Measurements from ENCODE around the gene MYPN. TPM values are rescaled to one million over a fixed set of nuclear protein-coding genes. Genes with fewer than 3 reads are reported as not detected.

Gene MYPN
- total and polyA plus RNA-seq, 2 experiments from 2014 or later, result not detected

- peaks cover 12% of the 10 kb centered on the region for H3K4me1 ChIP-seq (ENCODE audit: insufficient read depth)
- H3K4me2 ChIP-seq, result no peak overlapping the region
- no peak overlapping the region for H2AFZ ChIP-seq
- peak overlapping the region; percentile 65 for H3K27ac ChIP-seq
- no peaks in the 10 kb centered on the region for H4K20me1 ChIP-seq (ENCODE audit: insufficient read depth, poor library complexity, severe bottlenecking)
- TF ChIP-seq, protein P1, sequence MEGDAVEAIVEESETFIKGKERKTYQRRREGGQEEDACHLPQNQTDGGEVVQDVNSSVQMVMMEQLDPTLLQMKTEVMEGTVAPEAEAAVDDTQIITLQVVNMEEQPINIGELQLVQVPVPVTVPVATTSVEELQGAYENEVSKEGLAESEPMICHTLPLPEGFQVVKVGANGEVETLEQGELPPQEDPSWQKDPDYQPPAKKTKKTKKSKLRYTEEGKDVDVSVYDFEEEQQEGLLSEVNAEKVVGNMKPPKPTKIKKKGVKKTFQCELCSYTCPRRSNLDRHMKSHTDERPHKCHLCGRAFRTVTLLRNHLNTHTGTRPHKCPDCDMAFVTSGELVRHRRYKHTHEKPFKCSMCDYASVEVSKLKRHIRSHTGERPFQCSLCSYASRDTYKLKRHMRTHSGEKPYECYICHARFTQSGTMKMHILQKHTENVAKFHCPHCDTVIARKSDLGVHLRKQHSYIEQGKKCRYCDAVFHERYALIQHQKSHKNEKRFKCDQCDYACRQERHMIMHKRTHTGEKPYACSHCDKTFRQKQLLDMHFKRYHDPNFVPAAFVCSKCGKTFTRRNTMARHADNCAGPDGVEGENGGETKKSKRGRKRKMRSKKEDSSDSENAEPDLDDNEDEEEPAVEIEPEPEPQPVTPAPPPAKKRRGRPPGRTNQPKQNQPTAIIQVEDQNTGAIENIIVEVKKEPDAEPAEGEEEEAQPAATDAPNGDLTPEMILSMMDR (IDR thresholded peaks at IDR 0.05; ENCODE audit: poor library complexity), result no peak
- TF ChIP-seq EZH2 (IDR thresholded peaks at IDR 0.05; ENCODE audit: borderline replicate concordance) (no peak), EZH2phosphoT487 (IDR thresholded peaks at IDR 0.05; ENCODE audit: low read depth, severe bottlenecking, unreplicated experiment) (no peak)
- no peaks in the 10 kb centered on the region for H3K79me2 ChIP-seq
- DNase-seq (ENCODE audit: low spot score), result peak; percentile 16
- H3K9me3 ChIP-seq (ENCODE audit: low read depth), result no peaks in the 10 kb centered on the region
- no peaks in the 10 kb centered on the region for H3K36me3 ChIP-seq (replicated peaks; ENCODE audit: insufficient read depth, low read depth)
- no peaks in the 10 kb centered on the region for H3K9me2 ChIP-seq (replicated peaks; ENCODE audit: insufficient read depth)
- 64% methylated on average over 8 of the region's 8 CpGs for WGBS (ENCODE audit: low lambda C conversion rate, missing lambda C conversion rate)
- H3K27me3 ChIP-seq, result no peaks in the 10 kb centered on the region
- no peak overlapping the region for H3K4me3 ChIP-seq
These were observed 26.9 kb downstream of the MYPN start for GRCh38 chr10:68135922-68136792.

DNA sequence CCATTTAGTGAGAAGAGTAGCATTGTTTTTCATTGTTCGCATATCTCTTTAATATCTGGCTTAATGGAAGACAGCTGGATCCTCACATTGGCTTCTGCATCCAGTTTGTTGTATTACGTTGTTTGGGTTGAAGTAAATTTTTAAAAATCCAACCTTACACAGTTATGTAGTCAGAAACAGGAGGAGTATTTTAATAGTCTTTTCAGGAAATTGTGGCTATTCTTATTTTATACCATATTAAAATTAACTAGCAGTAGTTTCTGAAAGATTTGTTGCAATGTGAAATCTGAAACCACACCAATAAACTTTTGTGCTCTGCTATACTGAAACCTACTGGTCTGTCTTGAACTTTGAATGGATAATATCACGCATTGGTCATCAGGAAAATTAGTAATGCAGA is 27.9 kb downstream of the MYPN start:
- Histone ChIP-seq H3K9me2 (replicated peaks; ENCODE audit: insufficient read depth) (no peaks in the 10 kb centered on the region), H3K79me2 (no peaks in the 10 kb centered on the region), H4K20me1 (ENCODE audit: insufficient read depth, poor library complexity, severe bottlenecking) (no peaks in the 10 kb centered on the region), H3K4me1 (ENCODE audit: insufficient read depth) (peaks cover 12% of the 10 kb centered on the region), H3K27me3 (no peaks in the 10 kb centered on the region), H2AFZ (no peak overlapping the region), H3K9me3 (ENCODE audit: low read depth) (no peaks in the 10 kb centered on the region), H3K4me2 (no peak overlapping the region), H3K36me3 (replicated peaks; ENCODE audit: insufficient read depth, low read depth) (no peaks in the 10 kb centered on the region), H3K27ac (no peak overlapping the region), H3K4me3 (no peak overlapping the region)
- DNase-seq (ENCODE audit: low spot score), result no peak
- TF ChIP-seq EZH2 (IDR thresholded peaks at IDR 0.05; ENCODE audit: borderline replicate concordance), result no peak
- TF ChIP-seq, protein P1 (IDR thresholded peaks at IDR 0.05; ENCODE audit: poor library complexity), result no peak
- no peak for TF ChIP-seq EZH2phosphoT487 (IDR thresholded peaks at IDR 0.05; ENCODE audit: low read depth, severe bottlenecking, unreplicated experiment)
- WGBS (ENCODE audit: low lambda C conversion rate, missing lambda C conversion rate), result 70% methylated on average over 3 of the region's 3 CpGs

DNA sequence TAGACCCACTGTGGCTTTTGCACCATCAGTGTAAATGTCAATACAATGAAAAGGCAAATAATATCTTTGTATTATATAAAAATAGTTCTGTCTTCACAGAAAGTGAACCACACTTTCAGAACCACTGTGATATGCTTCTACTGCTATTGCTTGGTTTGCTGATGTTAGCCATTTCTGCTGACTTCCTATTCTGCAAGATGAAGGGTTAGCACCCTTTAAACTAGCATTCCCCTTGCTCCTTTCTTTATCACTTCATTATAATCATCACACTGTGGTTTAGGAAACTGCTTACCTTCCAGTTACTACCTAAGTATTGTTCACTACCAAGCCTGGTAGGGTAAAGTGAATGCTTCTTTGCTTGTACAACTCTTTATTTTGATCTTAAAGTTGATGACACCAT is 29.2 kb downstream of the MYPN start:
- Histone ChIP-seq H3K9me3 (ENCODE audit: low read depth) (no peaks in the 10 kb centered on the region), H2AFZ (no peak overlapping the region), H3K4me2 (no peak overlapping the region), H3K4me3 (no peak overlapping the region), H3K4me1 (ENCODE audit: insufficient read depth) (peaks cover 12% of the 10 kb centered on the region), H3K27me3 (no peaks in the 10 kb centered on the region), H3K27ac (no peak overlapping the region), H4K20me1 (ENCODE audit: insufficient read depth, poor library complexity, severe bottlenecking) (no peaks in the 10 kb centered on the region), H3K79me2 (no peaks in the 10 kb centered on the region), H3K36me3 (replicated peaks; ENCODE audit: insufficient read depth, low read depth) (no peaks in the 10 kb centered on the region), H3K9me2 (replicated peaks; ENCODE audit: insufficient read depth) (no peaks in the 10 kb centered on the region)
- no peak for TF ChIP-seq EZH2 (IDR thresholded peaks at IDR 0.05; ENCODE audit: borderline replicate concordance)
- TF ChIP-seq, protein P1 (IDR thresholded peaks at IDR 0.05; ENCODE audit: poor library complexity), result no peak
- no peak for TF ChIP-seq EZH2phosphoT487 (IDR thresholded peaks at IDR 0.05; ENCODE audit: low read depth, severe bottlenecking, unreplicated experiment)
- no peak for DNase-seq (ENCODE audit: low spot score)

Data from hepatocyte (in vitro differentiated cells).